Uterus (tissue), 4 donors: ENCODE data around the gene BOD1L2. TPM values are rescaled to one million over a fixed set of nuclear protein-coding genes. Genes with fewer than 3 reads are reported as not detected.

Source experiments
- DNase-seq, 2 donors: peaks; one replicate each; pipeline ENCODE4 v3.0.0-alpha.2; 2019 to 2020
- H3K27ac ChIP-seq, 2 donors: fragments of 200-600 bp; sonication (generic); 1 replicate in 1 of 2; 2 replicates in 1 of 2; pipeline ENCODE4 v1.5.1; 2016 to 2018
- H3K27me3 ChIP-seq, 2 donors: fragments of 200-600 bp; sonication (generic); one replicate each; pipeline ENCODE4 v1.5.1; 2018 to 2019; ENCODE audit warnings: control low read depth in 1 of 2
- H3K36me3 ChIP-seq, 2 donors: fragments of 200-600 bp; sonication (generic); one replicate each; pipeline ENCODE4 v1.5.1; 2019; ENCODE audit warnings: control low read depth in 1 of 2
- H3K4me1 ChIP-seq, 2 donors: fragments of 200-600 bp; sonication (generic); one replicate each; pipeline ENCODE4 v1.5.1; 2018 to 2019; ENCODE audit warnings: control low read depth in 1 of 2
- H3K4me3 ChIP-seq, 2 donors: fragments of 200-600 bp; sonication (generic); 1 replicate in 1 of 2; 2 replicates in 1 of 2; pipeline ENCODE4 v1.5.1; 2018 to 2019; ENCODE audit warnings: mild to moderate bottlenecking in 1 of 2
- H3K9me3 ChIP-seq, 2 donors: fragments of 200-600 bp; sonication (generic); one replicate each; pipeline ENCODE4 v1.5.1; 2019; ENCODE audit warnings: control low read depth in 1 of 2
- POLR2A ChIP-seq, 2 donors: fragments of 450-650 bp; IDR thresholded peaks; one replicate each; pipeline ENCODE4 v1.6.1; 2016; ENCODE audit warnings: antibody characterized with exemption in 2 of 2, mild to moderate bottlenecking in 1 of 2, moderate library complexity in 1 of 2
- intact Hi-C: fragments of 100-400 bp; cut with DNase I; formaldehyde crosslinking; loops from one replicate; pipeline ENCODE4 v1.15.1; 2023; ENCODE audit warnings: low total_unique reads
- total RNA-seq, 4 donors: library from RNA; depleted of rRNA in 3 of 4; stranded (reverse); fragments of >200 nt in 3 of 4; gene quantifications; one replicate each; pipeline versions ENCODE4 v1.1.0 to v1.2.4, GENCODE V29; 2014 to 2023
- TF ChIP-seq, protein P1 (sequence below), 4 experiments: fragments of 200-600 bp in 2 of 4; fragments of 450-650 bp in 2 of 4; sonication (generic) in 2 of 4; IDR thresholded peaks; one replicate each; pipeline ENCODE4 v1.5.1; 2016 to 2019; ENCODE audit warnings: antibody characterized with exemption in 4 of 4, mild to moderate bottlenecking in 2 of 4, moderate library complexity in 1 of 4
- donor health status: DM: yes; HTN: yes; CAD: no.

Gene BOD1L2
- total RNA-seq, 4 donors from 2014 or later: not detected

GRCh38 chr18:57121542-57122112 is 25.3 kb upstream of the BOD1L2 start:
- Histone ChIP-seq H3K9me3 (no peaks in the 10 kb centered on the region), H3K4me1 (no peaks in the 10 kb centered on the region), H3K36me3 (no peaks in the 10 kb centered on the region), H3K27me3 (no peaks in the 10 kb centered on the region), H3K4me3 (no peak overlapping the region), H3K27ac (no peak overlapping the region)
- intact Hi-C loops: no loop called here
- no peak for DNase-seq
- no peak for TF ChIP-seq POLR2A (IDR thresholded peaks at IDR 0.05)
- TF ChIP-seq, protein P1, sequence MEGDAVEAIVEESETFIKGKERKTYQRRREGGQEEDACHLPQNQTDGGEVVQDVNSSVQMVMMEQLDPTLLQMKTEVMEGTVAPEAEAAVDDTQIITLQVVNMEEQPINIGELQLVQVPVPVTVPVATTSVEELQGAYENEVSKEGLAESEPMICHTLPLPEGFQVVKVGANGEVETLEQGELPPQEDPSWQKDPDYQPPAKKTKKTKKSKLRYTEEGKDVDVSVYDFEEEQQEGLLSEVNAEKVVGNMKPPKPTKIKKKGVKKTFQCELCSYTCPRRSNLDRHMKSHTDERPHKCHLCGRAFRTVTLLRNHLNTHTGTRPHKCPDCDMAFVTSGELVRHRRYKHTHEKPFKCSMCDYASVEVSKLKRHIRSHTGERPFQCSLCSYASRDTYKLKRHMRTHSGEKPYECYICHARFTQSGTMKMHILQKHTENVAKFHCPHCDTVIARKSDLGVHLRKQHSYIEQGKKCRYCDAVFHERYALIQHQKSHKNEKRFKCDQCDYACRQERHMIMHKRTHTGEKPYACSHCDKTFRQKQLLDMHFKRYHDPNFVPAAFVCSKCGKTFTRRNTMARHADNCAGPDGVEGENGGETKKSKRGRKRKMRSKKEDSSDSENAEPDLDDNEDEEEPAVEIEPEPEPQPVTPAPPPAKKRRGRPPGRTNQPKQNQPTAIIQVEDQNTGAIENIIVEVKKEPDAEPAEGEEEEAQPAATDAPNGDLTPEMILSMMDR (IDR thresholded peaks at IDR 0.05): no peak

DNA sequence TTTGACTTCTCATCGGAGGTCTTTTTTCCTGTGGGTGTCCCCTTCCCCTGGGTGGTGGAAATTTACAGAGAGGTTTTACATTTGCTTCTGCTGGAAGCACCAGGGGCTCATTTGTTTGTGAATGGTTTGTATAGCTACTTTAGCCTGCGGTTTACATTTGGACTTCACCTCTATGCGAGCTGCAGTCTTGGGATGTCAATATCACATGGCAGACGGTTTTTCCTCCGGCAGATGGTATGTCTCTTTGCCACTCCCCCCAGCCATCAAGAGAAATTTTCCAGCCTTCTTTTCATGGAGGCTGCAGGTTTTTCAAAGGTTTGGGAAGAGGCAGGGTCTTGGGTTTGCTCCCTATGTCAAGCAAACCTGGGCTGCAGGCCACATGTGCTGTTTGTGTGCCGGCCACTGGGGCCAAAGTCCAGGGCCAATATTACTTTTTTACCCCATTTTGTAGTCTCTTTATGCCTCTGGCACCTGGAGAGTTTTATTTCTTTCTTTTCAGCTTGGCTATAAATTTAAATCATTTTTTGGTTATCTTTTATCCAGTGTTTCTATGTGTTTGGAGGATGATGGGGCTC is 23.9 kb upstream of the BOD1L2 start:
- H3K27me3 ChIP-seq: no peaks in the 10 kb centered on the region

DNA sequence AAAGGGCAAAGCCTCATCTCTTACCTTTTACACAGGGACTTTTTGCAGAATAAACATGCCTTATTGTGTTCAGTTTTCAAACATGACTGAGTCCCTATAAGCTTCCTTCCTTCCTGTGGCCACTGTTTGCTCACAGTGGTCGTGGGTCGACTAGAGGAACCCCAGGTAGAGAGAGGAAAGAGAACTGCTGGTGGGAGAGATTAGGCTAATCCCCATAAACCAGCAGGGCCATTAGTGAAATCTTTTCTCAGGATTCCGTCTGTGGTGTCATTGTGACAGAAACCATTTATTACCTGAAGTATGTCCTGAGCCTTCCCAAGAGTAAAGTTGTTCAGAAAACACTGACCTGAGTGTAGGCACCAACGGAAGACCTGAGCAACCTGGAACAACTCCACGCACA is 21.3 kb upstream of the BOD1L2 start:
- H3K27ac ChIP-seq: no peak overlapping the region
- no peak for TF ChIP-seq POLR2A (IDR thresholded peaks at IDR 0.05)
- TF ChIP-seq, protein P1 (IDR thresholded peaks at IDR 0.05): no peak
- intact Hi-C loops: no loop called here
- no peaks in the 10 kb centered on the region for H3K27me3 ChIP-seq
- no peak overlapping the region for H3K4me3 ChIP-seq
- no peaks in the 10 kb centered on the region for H3K9me3 ChIP-seq
- no peaks in the 10 kb centered on the region for H3K36me3 ChIP-seq
- H3K4me1 ChIP-seq: no peaks in the 10 kb centered on the region
- DNase-seq: no peak

More for the DNA sequence above, 23.9 kb upstream of the BOD1L2 start:
- H3K27ac ChIP-seq: no peak overlapping the region
- intact Hi-C loops: no loop called here
- H3K4me3 ChIP-seq: no peak overlapping the region
- no peaks in the 10 kb centered on the region for H3K36me3 ChIP-seq
- no peaks in the 10 kb centered on the region for H3K4me1 ChIP-seq
- DNase-seq: no peak
- H3K9me3 ChIP-seq: no peaks in the 10 kb centered on the region
- TF ChIP-seq, protein P1 (IDR thresholded peaks at IDR 0.05): no peak
- no peak for TF ChIP-seq POLR2A (IDR thresholded peaks at IDR 0.05)

DNA sequence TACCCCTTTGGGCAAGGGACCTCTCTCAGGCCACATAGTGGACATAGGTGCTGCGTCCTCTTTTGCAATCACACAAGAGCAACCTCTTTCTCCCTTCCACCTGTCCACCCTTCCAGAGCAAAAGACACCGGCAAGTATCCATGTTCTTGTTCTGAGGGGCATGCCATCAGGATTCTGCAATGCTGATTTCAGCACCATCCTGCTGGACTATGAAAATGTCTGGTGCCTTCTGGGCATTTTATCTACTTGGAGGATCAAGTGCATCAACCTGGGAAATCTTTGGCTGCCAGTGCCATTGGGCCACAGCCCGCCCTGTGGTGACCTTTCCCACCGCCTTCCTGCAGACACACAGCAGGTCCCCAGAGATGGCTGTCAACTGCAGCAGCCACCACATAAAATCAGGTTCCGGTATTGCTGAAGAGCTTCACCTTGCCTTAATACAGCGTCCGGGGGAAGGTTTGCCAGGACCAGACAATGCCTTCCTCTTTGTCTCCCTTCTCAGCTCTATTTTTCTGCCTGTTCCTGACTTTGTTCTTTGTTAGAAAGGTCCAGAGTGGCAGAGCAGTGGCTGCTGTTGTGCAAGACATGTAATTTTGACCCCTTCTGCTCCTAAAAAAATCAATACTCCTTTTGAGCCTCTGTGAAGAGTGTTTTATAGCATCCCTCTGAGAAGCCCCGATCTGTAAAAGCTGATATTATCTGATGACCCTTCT is 18.5 kb upstream of the BOD1L2 start:
- no peak for TF ChIP-seq POLR2A (IDR thresholded peaks at IDR 0.05)
- TF ChIP-seq, protein P1 (IDR thresholded peaks at IDR 0.05): no peak
- DNase-seq: no peak
- intact Hi-C loops: no loop called here
- Histone ChIP-seq H3K4me3 (no peak overlapping the region), H3K27me3 (no peaks in the 10 kb centered on the region), H3K27ac (no peak overlapping the region), H3K9me3 (no peaks in the 10 kb centered on the region), H3K36me3 (no peaks in the 10 kb centered on the region), H3K4me1 (no peaks in the 10 kb centered on the region)

- no peaks in the 10 kb centered on the region for H3K4me1 ChIP-seq
- no peaks in the 10 kb centered on the region for H3K27me3 ChIP-seq
- no peaks in the 10 kb centered on the region for H3K36me3 ChIP-seq
- no peaks in the 10 kb centered on the region for H3K9me3 ChIP-seq
- no peak overlapping the region for H3K27ac ChIP-seq
- no peak overlapping the region for H3K4me3 ChIP-seq
- intact Hi-C loops: no loop called here
- no peak for DNase-seq
- TF ChIP-seq POLR2A (IDR thresholded peaks at IDR 0.05): no peak
- TF ChIP-seq, protein P1 (IDR thresholded peaks at IDR 0.05): no peak
Observed at GRCh38 chr18:57131101-57131500, 15.8 kb upstream of the BOD1L2 start.
